Cerebellar nuclear complex (tissue), 1 donor: ENCODE results near the gene RAD51B.

Experiments
- DNase-seq, 2 experiments: peaks; one replicate each; lab custom pipeline; 2025; lab: John Stamatoyannopoulos, UW

Gene RAD51B

GRCh38 chr14:68466491-68466977 is 647.0 kb downstream of the RAD51B start:
- DNase-seq = no peak

- DNase-seq = no peak
Observed at GRCh38 chr14:68467425-68467824, 647.8 kb downstream of the RAD51B start.

- no peak for DNase-seq
Observed at GRCh38 chr14:68468437-68469207, 649.0 kb downstream of the RAD51B start.

GRCh38 chr14:68469208-68469713 is 649.7 kb downstream of the RAD51B start:
- no peak for DNase-seq

- DNase-seq = no peak
Observed at GRCh38 chr14:68470361-68470760, 650.8 kb downstream of the RAD51B start.

- no peak for DNase-seq
Observed at GRCh38 chr14:68471029-68471963, 651.7 kb downstream of the RAD51B start.

- no peak for DNase-seq
Observed at GRCh38 chr14:68471964-68472508, 652.5 kb downstream of the RAD51B start.

- DNase-seq = no peak
Observed at GRCh38 chr14:68473069-68473468, 653.5 kb downstream of the RAD51B start.

GRCh38 chr14:68473794-68474193 is 654.2 kb downstream of the RAD51B start:
- DNase-seq = no peak

- no peak for DNase-seq
Observed at GRCh38 chr14:68474741-68475140, 655.2 kb downstream of the RAD51B start.

- no peak for DNase-seq
Observed at GRCh38 chr14:68475802-68476201, 656.2 kb downstream of the RAD51B start.

GRCh38 chr14:68476212-68477109 is 656.9 kb downstream of the RAD51B start:
- no peak for DNase-seq

GRCh38 chr14:68477110-68477455 is 657.5 kb downstream of the RAD51B start:
- DNase-seq = no peak

- DNase-seq = no peak
Observed at GRCh38 chr14:68477461-68478085, 658.0 kb downstream of the RAD51B start.

- DNase-seq = no peak
Observed at GRCh38 chr14:68479247-68479646, 659.7 kb downstream of the RAD51B start.

GRCh38 chr14:68482018-68482417 is 662.4 kb downstream of the RAD51B start:
- no peak for DNase-seq

- no peak for DNase-seq
Observed at GRCh38 chr14:68482772-68483395, 663.3 kb downstream of the RAD51B start.

GRCh38 chr14:68486033-68486732 is 666.6 kb downstream of the RAD51B start:
- DNase-seq = no peak

- no peak for DNase-seq
Observed at GRCh38 chr14:68486809-68487208, 667.2 kb downstream of the RAD51B start.
